ENCODE results near the gene DIP2C.

DNA sequence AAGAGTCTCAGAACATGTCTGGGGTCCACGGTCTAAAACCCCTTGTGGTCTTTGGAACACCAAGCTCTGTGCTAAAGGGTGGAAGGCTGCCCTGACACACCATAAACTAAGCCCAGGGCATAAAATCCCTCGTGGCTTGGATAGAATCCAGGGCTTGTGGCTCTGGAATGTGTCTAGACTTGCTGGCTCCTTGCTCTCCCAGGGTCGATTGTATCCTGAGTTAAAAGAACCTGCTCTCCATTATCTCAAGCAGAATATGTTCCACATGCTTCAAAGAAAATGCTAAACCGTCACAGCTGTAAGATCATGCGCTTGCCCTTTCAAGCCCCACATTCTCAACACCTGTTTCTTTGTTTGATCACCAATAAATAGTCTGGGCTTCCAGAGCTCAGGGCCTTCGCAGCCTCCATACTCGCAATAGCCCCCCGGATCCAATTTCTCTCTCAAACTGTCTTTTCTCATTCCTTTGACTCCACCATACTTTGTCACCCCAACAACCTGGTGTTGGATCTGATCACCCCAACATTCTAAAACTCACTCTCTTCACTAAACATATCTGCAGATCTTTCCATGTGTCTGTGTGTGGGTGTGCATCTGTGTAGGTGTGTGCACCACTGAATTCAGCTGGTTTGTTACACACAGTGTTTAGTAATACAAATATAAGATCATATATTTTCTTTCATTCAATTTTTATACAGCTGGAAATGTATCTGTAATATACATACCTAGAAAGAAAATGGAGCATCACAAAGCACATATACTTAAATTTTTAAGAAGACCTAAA, 315.8 kb downstream of the DIP2C start:
- TF ChIP-seq TEAD4 (CRISPR knock-in tag; IDR thresholded peaks at IDR 0.05), result no peak
- no peak for TF ChIP-seq NR3C1 (CRISPR knock-in tag; conservative IDR thresholded peaks at IDR 0.05; ENCODE audit: low read depth)

Measured in WTC11 (cell line).